Liver (tissue), 9 donors: ENCODE measurements around the gene ZNF827. TPM values are rescaled to one million over a fixed set of nuclear protein-coding genes. Genes with fewer than 3 reads are reported as not detected.

ENCODE experiments used
- DNase-seq: peaks from one replicate; pipeline ENCODE4 v3.0.0-alpha.2; 2017; ENCODE audit warnings: low spot score
- H3K27ac ChIP-seq, 2 donors: one replicate each; pipeline ENCODE4 v1.7.0; 2013; ENCODE audit warnings: inconsistent platforms in 2 of 2, low read length in 2 of 2, control low read depth in 1 of 2, low read depth in 1 of 2, mild to moderate bottlenecking in 1 of 2
- H3K27me3 ChIP-seq, 4 donors: one replicate each; pipeline versions ENCODE4 v1.6.1 to v1.7.0; 2013; ENCODE audit warnings: low read length in 3 of 4, inconsistent platforms in 1 of 4, mild to moderate bottlenecking in 1 of 4, moderate library complexity in 1 of 4; ENCODE audit not compliant: control insufficient read depth in 4 of 4, insufficient read depth in 4 of 4
- H3K36me3 ChIP-seq, 4 donors: one replicate each; pipeline versions ENCODE4 v1.6.1 to v1.7.0; 2013; ENCODE audit warnings: low read length in 3 of 4, mild to moderate bottlenecking in 3 of 4, low read depth in 1 of 4, moderate library complexity in 1 of 4; ENCODE audit not compliant: control insufficient read depth in 4 of 4, insufficient read depth in 3 of 4
- H3K4me1 ChIP-seq, 4 donors: one replicate each; pipeline versions ENCODE4 v1.6.1 to v1.7.0; 2013; ENCODE audit warnings: low read length in 3 of 4, mild to moderate bottlenecking in 3 of 4, moderate library complexity in 1 of 4; ENCODE audit not compliant: control insufficient read depth in 4 of 4, insufficient read depth in 4 of 4
- H3K4me3 ChIP-seq, 3 donors: one replicate each; pipeline versions ENCODE4 v1.6.1 to v1.7.0; 2013; ENCODE audit warnings: low read length in 3 of 3, control low read depth in 1 of 3, low read depth in 1 of 3, mild to moderate bottlenecking in 1 of 3
- H3K9ac ChIP-seq, 2 donors: one replicate each; pipeline ENCODE4 v1.7.0; 2013; ENCODE audit warnings: low read length in 2 of 2, mild to moderate bottlenecking in 2 of 2, moderate library complexity in 2 of 2, control low read depth in 1 of 2, low read depth in 1 of 2
- H3K9me3 ChIP-seq, 4 donors: one replicate each; pipeline versions ENCODE4 v1.6.1 to v1.7.0; 2013; ENCODE audit warnings: low read length in 3 of 4; ENCODE audit not compliant: control insufficient read depth in 4 of 4
- EGR1 ChIP-seq, 2 donors: IDR thresholded peaks; 2 replicates each; pipeline ENCODE4 v1.6.1; 2016 to 2018; ENCODE audit warnings: antibody characterized with exemption in 2 of 2, low read depth in 2 of 2
- FOXA1 ChIP-seq: IDR thresholded peaks from 2 replicates; pipeline ENCODE4 v1.6.1; 2016; ENCODE audit warnings: antibody characterized with exemption
- GABPA ChIP-seq, 2 donors: IDR thresholded peaks in 1 of 2; conservative IDR thresholded peaks in 1 of 2; 2 replicates each; pipeline ENCODE4 v1.6.1; 2016; ENCODE audit warnings: antibody characterized with exemption in 2 of 2, mild to moderate bottlenecking in 1 of 2, moderate library complexity in 1 of 2
- HNF4A ChIP-seq, 2 donors: conservative IDR thresholded peaks; 2 replicates each; pipeline ENCODE4 v1.6.1; 2016; ENCODE audit warnings: antibody characterized with exemption in 2 of 2, mild to moderate bottlenecking in 2 of 2
- JUND ChIP-seq, 2 donors: IDR thresholded peaks; 2 replicates each; pipeline ENCODE4 v1.6.1; 2016; ENCODE audit warnings: antibody characterized with exemption in 2 of 2
- NR2F2 ChIP-seq: IDR thresholded peaks from 2 replicates; pipeline ENCODE4 v1.6.1; 2016; ENCODE audit warnings: antibody characterized with exemption
- TAF1 ChIP-seq: conservative IDR thresholded peaks from 2 replicates; pipeline ENCODE4 v1.6.1; 2016; ENCODE audit warnings: antibody characterized with exemption, mild to moderate bottlenecking
- YY1 ChIP-seq: IDR thresholded peaks from 2 replicates; pipeline ENCODE4 v1.6.1; 2016; ENCODE audit warnings: antibody characterized with exemption, mild to moderate bottlenecking
- WGBS: extraction: QIAGEN DNeasy Blood & Tissue Kit; methylation state at CpG from one replicate; pipeline ENCODE4 v1.1.7; 2013; 5-methylcytosine and 5-hydroxymethylcytosine counted together
- polyA plus RNA-seq, 2 donors: library from polyadenylated mRNA; stranded (reverse) in 1 of 2; unstranded in 1 of 2; fragments of 200-250 nt in 1 of 2; fragments of >200 nt in 1 of 2; fragmentation: Nextera tagmentation in 1 of 2; extraction: Ambion mirVana in 1 of 2; gene quantifications; one replicate each; pipeline versions ENCODE4 v1.2.1 to v1.2.3, GENCODE V29; 2013 to 2015
- total RNA-seq, 2 donors: library from RNA; depleted of rRNA; stranded (reverse); fragments of >200 nt; gene quantifications; one replicate each; pipeline ENCODE4 v1.2.3, GENCODE V29; 2014
- TF ChIP-seq, protein P1 (sequence below): fragments of 150-350 bp; IDR thresholded peaks from 2 replicates; pipeline ENCODE4 v1.5.1; 2017; ENCODE audit warnings: improper control_type of control experiment, low read depth, low read length; ENCODE audit not compliant: missing input control
- TF ChIP-seq, protein P2 (sequence below): IDR thresholded peaks from 2 replicates; pipeline ENCODE4 v1.6.1; 2016; ENCODE audit warnings: antibody characterized with exemption
- TF ChIP-seq, protein P3 (sequence below): IDR thresholded peaks from 2 replicates; pipeline ENCODE4 v1.6.1; 2016; ENCODE audit warnings: antibody characterized with exemption
- TF ChIP-seq, protein P4 (sequence below): IDR thresholded peaks from 2 replicates; pipeline ENCODE4 v1.6.1; 2016; ENCODE audit warnings: antibody characterized with exemption, mild to moderate bottlenecking
- TF ChIP-seq, protein P5 (sequence below): IDR thresholded peaks from 2 replicates; pipeline ENCODE4 v1.6.1; 2016; ENCODE audit warnings: antibody characterized with exemption
- donor health status: healthy.
- donor health status: healthy.
- donor health status: healthy.
- donor health status: healthy.
- donor health status: healthy.

The ZNF827 gene
- total and polyA plus RNA-seq, 4 donors = 0.46 to 2.9 (median 1.2) TPM

DNA sequence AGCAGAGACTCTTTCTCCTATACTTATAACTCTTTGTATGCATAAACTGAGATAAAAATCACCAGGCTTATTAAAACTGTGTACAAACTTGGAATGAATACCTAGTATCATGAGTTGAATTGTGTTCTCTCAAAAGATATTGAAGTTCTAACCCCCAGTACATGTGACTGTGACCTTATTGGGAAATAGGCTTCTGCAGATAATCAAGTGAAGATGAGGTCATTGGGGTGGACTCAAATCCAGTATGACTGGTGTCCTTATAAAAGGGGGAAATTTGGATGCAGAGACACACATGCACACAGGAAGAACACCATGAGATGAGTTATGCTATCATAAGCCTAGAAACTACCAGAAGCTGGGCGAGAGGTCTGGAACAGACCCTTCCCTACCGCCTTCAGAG, 26.2 kb downstream of the ZNF827 start:
- H3K9me3 ChIP-seq = no peaks in the 10 kb centered on the region
- no peak overlapping the region for H3K9ac ChIP-seq
- WGBS = 100% methylated on average over 2 of the region's 2 CpGs
- no peaks in the 10 kb centered on the region for H3K36me3 ChIP-seq
- H3K27ac ChIP-seq = no peak overlapping the region
- H3K27me3 ChIP-seq = no peaks in the 10 kb centered on the region
- no peak overlapping the region for H3K4me3 ChIP-seq
- TF ChIP-seq YY1 = no peak
- TF ChIP-seq NR2F2 = no peak
- no peak for TF ChIP-seq JUND (IDR thresholded peaks at IDR 0.05)
- TF ChIP-seq, protein P1, sequence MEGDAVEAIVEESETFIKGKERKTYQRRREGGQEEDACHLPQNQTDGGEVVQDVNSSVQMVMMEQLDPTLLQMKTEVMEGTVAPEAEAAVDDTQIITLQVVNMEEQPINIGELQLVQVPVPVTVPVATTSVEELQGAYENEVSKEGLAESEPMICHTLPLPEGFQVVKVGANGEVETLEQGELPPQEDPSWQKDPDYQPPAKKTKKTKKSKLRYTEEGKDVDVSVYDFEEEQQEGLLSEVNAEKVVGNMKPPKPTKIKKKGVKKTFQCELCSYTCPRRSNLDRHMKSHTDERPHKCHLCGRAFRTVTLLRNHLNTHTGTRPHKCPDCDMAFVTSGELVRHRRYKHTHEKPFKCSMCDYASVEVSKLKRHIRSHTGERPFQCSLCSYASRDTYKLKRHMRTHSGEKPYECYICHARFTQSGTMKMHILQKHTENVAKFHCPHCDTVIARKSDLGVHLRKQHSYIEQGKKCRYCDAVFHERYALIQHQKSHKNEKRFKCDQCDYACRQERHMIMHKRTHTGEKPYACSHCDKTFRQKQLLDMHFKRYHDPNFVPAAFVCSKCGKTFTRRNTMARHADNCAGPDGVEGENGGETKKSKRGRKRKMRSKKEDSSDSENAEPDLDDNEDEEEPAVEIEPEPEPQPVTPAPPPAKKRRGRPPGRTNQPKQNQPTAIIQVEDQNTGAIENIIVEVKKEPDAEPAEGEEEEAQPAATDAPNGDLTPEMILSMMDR = no peak
- TF ChIP-seq, protein P2, sequence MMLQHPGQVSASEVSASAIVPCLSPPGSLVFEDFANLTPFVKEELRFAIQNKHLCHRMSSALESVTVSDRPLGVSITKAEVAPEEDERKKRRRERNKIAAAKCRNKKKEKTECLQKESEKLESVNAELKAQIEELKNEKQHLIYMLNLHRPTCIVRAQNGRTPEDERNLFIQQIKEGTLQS = no peak
- TF ChIP-seq HNF4A (conservative IDR thresholded peaks at IDR 0.05) = no peak
- TF ChIP-seq, protein P3, sequence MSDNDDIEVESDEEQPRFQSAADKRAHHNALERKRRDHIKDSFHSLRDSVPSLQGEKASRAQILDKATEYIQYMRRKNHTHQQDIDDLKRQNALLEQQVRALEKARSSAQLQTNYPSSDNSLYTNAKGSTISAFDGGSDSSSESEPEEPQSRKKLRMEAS = no peak
- TF ChIP-seq GABPA (IDR thresholded peaks at IDR 0.05 in 1 of 2, conservative IDR thresholded peaks at IDR 0.05 in 1 of 2) = no peak
- no peak for TF ChIP-seq EGR1 (IDR thresholded peaks at IDR 0.05; ENCODE audit: low read depth in 2 of 2)
- DNase-seq = no peak
- peaks cover 0 to 6% (median 0%) of the 10 kb centered on the region in 4 donors for H3K4me1 ChIP-seq

DNA sequence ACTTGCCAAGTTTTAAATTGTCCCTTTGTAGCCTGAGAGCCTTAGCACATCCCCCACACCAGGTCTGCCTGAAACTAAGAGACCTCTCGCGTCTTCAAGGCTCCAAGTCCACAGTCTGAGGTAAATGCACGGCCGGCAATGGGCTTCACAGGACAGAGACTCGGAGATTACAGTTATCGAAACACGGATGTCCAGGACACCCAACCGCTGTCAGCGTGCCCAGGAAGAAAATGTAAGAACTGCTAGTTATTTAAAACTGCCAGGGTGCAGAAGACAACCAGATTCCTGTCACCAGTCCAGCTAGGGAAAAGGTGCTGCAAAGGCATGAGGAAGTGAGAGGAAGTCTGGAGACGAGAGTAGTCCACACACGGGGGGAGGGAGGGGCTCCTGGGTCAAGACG, 28.9 kb downstream of the ZNF827 start:
- TF ChIP-seq, protein P3 = no peak
- TF ChIP-seq, protein P4, sequence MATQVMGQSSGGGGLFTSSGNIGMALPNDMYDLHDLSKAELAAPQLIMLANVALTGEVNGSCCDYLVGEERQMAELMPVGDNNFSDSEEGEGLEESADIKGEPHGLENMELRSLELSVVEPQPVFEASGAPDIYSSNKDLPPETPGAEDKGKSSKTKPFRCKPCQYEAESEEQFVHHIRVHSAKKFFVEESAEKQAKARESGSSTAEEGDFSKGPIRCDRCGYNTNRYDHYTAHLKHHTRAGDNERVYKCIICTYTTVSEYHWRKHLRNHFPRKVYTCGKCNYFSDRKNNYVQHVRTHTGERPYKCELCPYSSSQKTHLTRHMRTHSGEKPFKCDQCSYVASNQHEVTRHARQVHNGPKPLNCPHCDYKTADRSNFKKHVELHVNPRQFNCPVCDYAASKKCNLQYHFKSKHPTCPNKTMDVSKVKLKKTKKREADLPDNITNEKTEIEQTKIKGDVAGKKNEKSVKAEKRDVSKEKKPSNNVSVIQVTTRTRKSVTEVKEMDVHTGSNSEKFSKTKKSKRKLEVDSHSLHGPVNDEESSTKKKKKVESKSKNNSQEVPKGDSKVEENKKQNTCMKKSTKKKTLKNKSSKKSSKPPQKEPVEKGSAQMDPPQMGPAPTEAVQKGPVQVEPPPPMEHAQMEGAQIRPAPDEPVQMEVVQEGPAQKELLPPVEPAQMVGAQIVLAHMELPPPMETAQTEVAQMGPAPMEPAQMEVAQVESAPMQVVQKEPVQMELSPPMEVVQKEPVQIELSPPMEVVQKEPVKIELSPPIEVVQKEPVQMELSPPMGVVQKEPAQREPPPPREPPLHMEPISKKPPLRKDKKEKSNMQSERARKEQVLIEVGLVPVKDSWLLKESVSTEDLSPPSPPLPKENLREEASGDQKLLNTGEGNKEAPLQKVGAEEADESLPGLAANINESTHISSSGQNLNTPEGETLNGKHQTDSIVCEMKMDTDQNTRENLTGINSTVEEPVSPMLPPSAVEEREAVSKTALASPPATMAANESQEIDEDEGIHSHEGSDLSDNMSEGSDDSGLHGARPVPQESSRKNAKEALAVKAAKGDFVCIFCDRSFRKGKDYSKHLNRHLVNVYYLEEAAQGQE = no peak
- TF ChIP-seq FOXA1 (no peak), TAF1 (no peak)
- TF ChIP-seq, protein P5, sequence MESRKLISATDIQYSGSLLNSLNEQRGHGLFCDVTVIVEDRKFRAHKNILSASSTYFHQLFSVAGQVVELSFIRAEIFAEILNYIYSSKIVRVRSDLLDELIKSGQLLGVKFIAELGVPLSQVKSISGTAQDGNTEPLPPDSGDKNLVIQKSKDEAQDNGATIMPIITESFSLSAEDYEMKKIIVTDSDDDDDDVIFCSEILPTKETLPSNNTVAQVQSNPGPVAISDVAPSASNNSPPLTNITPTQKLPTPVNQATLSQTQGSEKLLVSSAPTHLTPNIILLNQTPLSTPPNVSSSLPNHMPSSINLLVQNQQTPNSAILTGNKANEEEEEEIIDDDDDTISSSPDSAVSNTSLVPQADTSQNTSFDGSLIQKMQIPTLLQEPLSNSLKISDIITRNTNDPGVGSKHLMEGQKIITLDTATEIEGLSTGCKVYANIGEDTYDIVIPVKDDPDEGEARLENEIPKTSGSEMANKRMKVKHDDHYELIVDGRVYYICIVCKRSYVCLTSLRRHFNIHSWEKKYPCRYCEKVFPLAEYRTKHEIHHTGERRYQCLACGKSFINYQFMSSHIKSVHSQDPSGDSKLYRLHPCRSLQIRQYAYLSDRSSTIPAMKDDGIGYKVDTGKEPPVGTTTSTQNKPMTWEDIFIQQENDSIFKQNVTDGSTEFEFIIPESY = no peak
- Histone ChIP-seq H3K4me1 (peaks cover 0 to 6% (median under 1%) of the 10 kb centered on the region in 4 donors), H3K9me3 (no peaks in the 10 kb centered on the region), H3K4me3 (peak overlapping the region in 1 of 3 donors; percentile 1), H3K9ac (no peak overlapping the region), H3K27me3 (no peaks in the 10 kb centered on the region), H3K27ac (no peak overlapping the region), H3K36me3 (no peaks in the 10 kb centered on the region)
- 69% methylated on average over 12 of the region's 12 CpGs for WGBS
- no peak for DNase-seq
